ENCODE measurements around the gene CMTM1.

CMTM1 gene

GRCh38 chr16:66566051-66566901 lies at the start of gene CMTM1:
Gene CMTM1 (plus strand): TSS chr16:66566439. CDS start chr16:66566514, 75 bp downstream.
- DNase-seq = no peak

DNA sequence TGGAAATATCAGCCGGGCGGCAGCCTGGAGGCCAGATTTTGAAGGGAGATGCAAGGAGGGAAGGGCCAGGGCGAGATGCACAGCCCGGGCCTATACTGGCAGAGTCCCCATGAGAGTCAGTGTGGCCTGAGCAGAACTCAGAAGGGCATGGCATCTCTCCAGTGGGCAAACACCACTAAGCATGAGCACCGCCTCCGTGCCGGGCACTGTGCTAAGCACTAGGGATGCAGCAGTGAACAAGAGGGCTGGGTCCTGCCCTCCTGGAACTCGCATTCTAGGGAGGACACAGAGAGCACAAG lies 49.8 kb upstream of the CMTM1 start:
- DNase-seq = no peak

DNA sequence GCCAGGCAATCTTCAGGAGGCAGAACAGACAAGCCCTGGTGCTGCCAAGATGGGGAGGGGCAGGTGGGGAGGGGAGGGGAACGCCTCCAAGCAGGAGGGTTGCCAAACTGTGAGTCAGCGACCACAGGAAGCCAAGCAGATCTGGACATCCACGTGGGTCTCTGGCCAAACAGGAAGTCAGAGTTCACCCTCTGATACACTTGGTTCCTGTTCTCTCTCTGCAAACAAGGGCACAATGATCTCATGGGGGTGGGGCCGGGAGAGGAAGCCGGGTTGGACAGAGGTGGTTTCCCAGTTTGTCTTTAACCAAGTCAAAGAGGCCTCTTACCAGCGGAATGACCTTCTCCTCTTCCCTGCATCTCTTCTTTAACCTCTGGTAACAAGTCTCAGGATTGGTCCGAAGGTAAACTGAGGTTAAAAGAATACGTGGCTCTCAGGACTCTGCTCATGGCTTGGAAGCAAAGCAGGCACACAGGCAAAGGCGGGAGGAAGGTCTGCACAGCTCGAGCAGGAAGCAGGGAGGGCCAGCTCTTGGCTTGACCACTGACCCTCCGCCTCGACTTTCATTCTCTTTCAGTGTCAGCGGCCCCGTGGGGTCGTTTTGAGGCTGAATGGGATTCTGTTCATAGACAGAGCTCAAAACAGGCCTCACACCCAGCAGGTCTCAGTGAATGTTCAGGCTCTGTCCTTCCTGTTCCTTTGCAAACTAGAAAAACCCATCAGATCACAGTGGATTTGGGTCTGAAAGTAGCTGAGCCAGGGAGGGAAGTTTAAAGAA lies 49.2 kb upstream of the CMTM1 start:
- DNase-seq = no peak

GRCh38 chr16:66517586-66518263 lies 48.5 kb upstream of the CMTM1 start:
- DNase-seq = no peak

DNA sequence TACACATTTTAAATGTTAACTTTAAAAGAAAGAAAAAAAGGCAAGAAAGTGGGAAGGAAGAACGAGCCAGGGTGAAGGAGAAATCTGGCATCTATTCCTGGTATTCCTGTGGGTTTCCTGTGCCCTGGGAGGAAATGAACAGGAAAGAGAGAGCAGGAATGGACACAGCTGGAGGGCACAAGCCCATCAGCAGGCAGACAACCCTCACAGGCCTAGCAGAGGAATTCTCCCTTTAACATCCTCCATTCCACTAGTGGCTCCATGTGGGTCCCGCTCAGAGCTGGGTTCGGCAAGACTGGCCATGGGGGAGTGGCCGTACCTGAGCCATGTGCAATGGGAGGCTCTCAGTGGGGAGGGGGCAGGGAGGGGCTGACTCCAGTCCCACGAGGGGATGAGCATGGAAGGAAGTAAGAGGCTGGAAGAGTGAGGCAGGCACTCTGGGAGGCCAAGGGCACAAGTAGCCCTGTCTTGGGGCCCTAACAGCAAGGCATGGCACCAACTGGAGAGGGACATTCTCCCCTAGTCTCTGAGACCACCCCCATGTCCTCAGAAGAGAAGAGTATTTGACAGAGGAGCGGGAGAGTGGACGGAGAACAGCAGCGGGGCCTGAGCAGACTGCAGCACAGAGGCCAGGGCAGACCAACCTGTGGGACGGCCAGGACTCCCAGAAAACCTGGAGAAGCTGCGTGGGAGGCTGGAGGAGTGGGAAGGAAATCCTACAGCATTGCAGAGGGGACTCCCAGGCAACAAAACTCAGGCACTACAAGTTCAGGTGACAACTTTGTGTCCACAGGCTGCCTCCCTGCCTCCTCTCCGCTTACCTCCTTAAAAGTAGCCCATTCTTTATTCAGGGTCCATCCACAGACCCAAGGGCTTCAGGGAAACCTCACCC lies 46.5 kb upstream of the CMTM1 start:
- no peak for DNase-seq

GRCh38 chr16:66520406-66521170 lies 45.7 kb upstream of the CMTM1 start:
- no peak for DNase-seq

- DNase-seq = no peak
Measured at GRCh38 chr16:66521252-66521713, 45.0 kb upstream of the CMTM1 start.

DNA sequence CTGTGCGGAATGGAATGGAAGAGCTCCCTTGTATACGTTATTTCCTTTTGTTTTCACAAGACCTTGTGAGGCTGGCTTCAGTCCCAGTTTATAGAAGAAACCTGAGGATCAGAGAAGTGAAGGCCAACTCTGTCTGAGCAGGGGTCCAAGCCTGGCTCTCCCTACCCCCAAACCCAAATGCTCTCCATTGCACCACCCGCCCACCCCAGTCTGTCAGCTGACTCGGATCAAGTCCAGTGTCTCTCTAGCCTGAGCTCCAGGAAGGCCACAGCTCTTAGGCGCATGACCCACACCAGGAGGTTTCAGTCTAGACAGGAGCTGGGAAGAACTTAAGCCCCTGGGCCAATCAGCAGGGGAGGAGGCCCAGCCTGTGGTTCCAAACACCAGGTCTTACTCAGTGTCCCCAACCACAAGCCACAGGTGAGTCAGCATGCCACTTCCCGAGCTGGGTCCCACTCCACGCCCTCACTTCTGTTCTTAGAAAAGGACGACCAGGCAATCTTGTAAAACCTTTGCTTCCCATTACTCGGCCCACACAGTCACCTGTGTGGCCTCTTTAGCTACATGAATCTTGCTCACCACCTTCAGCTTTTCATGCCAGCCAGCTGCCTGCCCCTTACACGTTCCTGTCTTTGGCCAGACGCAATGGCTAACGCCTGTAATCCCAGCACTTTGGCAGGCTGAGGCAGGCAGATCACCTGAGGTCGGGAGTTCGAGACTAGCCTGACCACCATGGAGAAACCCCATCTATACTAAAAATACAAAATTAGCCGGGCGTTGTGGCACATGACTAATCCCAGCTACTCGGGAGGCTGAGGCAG lies 44.1 kb upstream of the CMTM1 start:
- no peak for DNase-seq

DNA sequence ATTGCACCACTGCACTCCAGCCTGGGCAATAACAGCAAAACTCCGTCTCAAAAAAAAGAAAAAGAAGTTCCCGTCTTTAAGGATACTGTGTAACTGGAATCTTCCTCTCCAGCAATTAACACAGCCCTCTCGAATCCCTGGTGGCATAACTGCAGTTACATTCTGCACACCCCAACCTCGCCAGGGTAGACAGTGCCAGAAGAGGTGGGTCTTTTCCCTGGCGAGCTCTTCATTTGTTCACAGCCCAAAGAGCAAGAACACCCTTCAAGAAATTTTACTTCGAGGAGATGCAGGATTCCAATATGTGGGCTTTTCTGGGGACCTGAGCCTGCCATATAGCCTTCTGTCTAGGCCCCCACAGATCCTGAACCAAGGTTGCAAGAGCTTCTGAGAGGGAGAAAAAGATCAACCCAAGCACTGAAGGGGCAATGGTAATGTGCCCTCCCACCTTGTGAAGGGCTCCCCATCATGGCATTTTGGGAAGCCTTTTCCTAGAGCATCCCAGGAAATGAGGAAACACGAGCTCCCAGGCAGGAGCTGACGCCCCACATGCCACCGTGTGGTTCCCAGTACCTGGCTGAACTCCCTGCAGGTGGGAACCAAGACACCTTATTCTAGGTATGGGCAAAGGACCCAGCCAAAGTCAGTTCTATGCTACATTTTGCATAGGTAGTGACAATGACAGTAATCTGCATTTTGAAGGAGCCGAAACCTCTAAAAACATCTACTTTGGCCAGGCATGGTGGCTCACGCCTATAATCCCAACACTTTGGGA lies 43.2 kb upstream of the CMTM1 start:
- no peak for DNase-seq

- DNase-seq = no peak
Measured at GRCh38 chr16:66523861-66524354, 42.3 kb upstream of the CMTM1 start.

- DNase-seq = no peak
Measured at GRCh38 chr16:66524601-66525164, 41.6 kb upstream of the CMTM1 start.

DNA sequence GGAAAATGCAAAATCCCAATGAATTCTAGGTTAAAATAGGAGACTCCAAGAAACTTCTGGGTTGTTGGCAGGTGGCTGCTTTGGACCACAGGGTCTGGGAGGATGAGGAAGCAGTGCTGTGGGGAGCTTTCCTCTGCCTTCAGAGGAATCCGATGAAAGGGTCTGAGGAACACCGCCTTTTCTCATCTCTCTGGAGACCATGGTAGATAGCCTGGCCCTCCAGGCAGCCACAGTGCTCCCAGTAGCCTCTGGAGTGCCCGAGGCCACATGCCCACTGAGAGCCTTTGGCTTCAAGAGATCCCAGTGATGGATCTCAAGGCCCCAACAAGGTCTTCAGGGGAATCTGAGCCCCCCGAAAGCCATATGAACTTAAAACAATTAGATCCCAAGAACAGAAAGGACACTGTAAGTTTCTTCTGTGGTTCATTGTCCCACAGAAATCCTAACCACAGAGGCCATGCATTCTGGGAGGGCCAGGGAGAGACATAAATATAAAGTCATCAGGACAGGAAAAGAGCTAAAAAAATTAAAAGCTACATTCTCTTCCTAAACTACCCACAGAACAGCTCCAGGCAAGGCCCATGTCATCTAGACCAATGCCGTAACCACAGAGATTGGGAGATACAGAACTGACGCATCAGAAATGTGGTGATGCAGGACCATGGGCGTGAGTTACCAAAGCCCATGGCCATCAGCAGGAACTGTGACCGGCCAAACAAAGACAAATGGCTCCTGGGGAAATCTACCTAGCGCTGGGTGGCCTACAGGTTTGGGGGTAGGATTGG lies 40.7 kb upstream of the CMTM1 start:
- no peak for DNase-seq

DNA sequence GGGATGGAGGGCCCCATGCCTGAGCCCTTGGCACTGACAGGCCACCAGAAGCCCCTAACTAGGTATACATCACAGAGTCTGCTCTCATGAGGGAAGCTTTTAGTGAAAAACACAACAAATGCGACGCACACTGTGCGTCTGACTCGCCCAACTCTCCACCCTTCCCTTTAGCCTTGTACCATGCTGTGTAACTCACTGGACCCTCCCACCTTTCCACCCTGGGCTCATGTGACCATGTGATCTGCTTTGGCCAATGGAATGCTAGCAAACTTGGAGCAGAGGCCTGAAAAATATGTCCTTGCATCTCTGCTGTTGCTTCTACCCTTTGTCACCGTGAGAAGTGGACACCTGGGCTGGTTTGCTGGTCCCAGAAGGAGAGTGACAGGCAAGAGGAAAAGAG lies 37.9 kb upstream of the CMTM1 start:
- no peak for DNase-seq

DNA sequence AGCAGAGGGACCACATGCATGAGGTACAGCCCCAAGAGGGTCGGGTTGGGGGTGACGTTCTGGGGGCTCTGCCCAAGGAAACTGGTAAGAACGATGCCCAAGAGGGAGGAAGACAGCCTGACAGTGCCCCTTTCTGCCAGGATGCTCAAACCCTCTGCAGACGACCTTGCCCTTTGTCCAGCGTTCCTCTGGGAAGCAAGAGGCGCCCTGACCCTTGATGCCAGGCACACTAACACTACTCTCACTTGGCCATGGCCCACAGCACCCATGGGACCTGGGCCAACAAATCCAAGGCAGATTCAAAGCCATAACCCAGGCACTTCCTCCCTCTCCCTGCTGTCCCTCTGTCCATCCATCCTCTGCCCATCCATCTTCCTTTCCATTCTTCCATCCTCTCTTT lies 36.8 kb upstream of the CMTM1 start:
- no peak for DNase-seq

DNA sequence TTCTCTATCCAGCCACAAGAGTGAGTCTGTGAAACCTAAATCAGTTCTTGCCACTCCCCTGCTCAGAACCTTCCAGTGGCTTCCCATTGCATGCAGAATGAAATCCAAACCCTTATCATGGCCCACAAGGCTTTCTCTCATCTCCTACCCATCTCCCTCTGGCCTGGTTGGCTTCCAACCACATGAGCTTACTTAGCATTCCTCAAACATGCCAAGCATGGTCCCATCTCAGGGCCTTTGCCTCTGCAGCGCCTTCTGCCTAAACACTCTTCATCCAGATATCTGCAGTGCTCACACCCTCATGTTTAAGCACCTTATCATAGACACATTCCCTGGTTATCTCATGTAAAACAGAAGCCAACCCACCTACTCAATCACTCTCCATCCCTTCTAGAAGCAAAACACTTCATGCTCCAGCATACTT lies 31.9 kb upstream of the CMTM1 start:
- DNase-seq = no peak

DNA sequence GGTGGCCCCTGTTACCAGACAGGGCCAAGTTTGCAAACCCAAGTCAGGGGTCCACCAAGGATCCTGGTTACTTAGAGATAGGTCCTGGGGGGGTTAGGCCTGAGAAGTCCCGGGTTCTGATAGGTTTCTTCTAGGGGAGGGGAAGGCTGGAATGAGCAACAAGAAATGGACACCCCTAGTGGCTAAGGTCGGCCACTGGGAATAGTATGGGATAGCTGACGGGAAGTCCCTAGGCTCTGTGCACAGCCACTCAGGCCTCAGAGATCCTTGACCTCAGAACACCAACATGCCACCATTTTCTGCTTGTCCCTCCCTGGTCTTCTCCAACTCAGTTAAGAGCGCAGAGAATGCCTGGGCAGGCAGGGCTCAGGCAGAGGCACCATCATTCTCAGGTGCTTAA lies 29.7 kb upstream of the CMTM1 start:
- DNase-seq = no peak

DNA sequence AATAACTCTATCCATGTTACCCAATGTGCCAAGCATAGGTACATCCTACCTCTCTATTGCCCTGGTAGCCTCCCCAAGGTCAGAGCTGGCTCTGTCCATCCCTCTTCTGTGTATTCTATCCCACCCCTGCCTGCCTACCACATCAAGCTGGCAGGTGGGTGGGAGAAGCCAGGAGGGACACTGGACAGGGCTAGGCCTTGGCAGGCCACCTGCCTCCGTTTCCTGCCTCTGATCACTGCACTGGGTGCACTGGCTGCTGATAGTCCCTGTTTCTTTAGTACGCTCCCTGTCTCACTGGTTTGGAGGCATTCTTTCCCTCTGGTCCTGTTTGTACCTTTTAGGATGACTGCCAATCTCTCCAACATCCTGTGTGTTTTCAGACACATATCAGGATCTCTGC lies 29.0 kb upstream of the CMTM1 start:
- DNase-seq = no peak

DNA sequence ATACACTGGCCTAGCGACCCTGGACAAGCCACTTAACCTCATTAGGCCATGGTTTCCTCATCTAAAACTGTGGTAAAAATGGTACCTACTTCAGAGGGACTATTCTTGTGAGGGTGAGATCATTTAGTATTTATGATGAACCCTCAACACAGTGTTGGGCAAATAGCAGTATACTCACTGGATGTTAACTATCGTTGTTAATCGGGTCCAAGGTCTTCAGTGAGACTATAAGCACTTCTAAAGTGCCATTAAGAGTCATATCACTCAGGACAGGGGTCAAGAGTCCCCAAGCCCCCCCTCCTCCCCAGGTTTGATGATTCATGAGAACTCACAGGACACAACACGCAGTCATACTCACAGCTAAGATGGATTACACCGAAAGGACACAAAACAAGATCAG lies 27.3 kb upstream of the CMTM1 start:
- no peak for DNase-seq
